Activated naive CD4-positive, alpha-beta T cell treated with anti-CD3 and anti-CD28 coated beads, Interleukin-2, amount 50 U/mL, for 16 hours (primary cell): ENCODE measurements around the gene RASSF8.

ENCODE experiments used
- DNase-seq: peaks from one replicate; pipeline ENCODE4 v3.0.0-alpha.2; 2020

RASSF8 gene

DNA sequence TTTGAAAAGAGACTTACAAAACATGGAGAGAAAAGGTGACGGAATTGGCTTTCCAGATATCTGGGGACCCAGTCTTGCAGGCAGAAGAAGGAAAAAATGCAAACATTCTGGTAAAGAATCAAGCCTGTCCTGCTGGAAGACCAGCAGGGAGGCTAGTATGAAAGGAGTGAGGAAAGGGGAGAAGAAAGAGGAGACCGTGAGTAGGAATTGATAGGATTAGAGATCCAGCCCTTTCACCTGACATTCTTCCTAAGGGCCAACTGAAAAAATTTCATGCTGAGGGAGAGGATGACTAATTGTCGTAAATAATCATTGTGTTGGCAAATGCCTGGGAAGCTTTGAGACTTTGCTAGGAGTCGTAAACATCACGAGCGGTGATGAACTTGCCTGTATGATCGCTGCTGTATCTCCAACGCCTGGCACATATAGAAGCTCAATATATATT is 154.2 kb downstream of the RASSF8 start:
- no peak for DNase-seq

DNA sequence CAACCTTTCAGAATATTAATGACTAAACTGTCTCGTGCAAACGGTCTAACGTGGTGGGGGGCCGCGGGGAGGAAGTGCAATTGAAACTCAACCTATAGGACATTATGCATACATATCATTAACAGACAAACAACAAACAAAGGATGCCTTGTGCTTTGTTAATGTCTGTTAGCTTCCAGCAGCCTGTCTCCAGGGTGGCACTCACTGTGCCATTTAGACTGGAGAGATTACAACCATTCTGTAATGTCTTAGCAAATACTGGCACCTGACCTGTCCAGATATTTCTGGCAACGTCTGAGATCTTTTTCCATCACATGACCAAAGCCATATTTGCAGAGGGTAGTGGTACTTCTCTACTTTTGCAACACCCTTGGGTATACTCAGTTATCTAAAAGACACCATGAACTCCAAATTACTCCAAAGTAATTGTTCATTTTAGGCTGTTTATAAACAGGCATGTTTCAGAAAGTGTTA is 154.7 kb downstream of the RASSF8 start:
- no peak for DNase-seq

DNA sequence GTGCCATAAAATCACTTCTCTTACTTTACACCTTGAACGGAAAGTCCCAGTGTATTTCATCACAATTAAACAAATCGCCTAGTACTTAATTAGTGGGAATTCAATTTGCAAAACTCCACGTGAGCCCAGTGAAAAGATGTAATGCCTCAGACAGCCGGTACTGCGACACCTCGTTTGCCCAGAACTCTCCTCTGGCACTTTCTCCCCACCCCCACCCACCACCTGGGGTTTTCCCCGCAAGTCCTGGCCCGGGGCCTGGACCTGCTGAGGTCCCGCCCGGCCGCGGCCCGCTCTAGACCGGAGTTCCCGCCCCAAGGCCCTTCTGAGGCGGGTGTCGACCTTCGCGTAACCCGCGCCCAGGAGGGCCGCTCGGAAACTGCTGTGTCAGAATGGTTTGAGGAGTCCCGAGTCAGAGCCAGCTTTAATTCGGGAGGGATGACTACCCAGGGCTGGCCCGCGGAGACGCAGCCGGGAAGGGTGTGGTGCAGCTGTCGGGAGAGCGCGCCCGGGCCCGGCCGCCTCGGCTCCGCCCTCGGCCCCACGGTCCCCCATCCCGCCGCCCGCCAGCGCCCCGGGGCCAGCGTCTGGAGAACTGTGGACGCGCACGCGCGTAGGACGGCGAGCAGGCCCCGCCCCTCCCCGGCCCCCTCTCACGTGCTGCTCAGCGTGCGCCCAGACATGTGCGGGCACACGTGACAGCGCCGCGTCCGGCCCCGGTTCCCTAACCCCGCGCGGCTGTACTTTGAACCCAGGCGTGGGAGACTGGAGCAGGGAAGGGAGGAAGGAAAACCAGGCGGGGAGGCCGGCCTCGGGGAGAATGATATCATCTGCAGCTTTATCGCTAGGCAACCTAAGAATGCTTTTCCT is 155.6 kb downstream of the RASSF8 start:
- peak; percentile 82 for DNase-seq

DNA sequence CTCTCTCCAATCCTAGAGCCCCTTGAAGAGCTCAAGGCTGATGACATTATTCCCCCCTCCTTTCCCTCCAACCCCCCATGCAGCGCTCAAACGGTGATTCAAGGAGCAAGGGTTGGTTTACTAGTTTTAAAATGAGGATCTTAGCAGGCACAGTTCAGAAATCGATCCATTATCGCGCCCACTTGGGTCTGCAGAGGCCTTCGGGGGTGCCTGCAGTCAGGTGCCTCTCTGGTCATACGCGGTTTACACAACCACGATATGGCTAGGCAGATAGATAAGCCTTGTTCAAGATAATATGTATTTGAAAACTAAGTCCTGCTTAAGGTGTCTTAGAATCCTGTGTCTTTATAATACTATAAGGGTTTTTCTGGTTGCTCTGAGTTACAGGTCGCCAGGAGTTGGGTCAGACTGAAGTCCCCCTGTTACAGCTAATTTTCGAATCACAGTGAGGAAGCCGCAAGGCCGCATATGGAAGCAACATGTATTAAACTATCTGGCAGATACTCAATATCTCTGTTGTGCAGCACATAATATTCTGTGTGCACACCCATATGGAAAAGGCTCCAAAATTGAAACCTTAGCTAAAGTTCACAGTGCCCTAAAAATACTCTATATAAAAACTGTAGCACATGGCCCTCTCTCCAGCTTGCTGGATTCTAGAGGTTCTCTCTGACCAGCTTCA is 156.4 kb downstream of the RASSF8 start:
- DNase-seq: no peak

DNA sequence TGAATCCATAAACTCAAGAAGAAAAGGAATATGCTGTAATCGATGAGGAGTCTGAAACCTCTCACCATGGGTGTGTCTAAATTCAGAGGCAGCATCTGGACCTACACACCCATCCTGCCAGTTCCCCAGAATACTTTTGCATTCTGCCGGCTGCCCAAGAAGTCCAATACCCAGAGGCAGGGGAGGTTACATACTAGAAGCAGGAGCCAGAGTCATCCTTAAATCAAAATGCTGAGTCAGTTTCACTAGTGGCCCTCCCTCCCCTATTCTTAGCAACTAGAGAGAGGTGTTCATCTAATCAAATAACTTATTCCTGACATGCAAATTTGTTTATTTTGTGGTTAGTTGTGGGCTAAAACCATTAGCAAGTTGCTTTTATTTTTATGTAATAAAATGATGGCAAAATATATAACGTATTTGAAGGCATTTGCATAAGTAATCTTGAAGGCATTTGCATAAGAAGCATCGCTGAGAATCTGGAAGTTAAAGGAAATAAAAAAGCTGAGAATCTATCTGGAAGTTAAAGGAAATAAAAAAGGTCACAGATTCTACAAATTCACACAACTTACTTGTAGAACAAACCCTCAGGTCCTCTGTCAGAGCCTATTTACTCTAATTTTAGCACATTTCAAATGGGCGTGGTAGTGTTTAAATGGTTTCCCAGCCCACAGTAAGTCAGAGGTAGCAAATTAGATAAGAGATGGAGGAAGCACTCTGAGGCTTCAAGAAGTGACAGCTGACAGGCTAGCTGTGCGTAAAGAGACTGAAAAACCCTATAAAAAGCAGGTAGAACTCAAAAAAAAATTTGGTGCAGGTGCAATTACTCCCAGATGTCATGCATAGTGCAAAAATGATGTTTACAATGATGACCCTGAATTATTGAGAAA is 158.6 kb downstream of the RASSF8 start:
- DNase-seq: no peak

DNA sequence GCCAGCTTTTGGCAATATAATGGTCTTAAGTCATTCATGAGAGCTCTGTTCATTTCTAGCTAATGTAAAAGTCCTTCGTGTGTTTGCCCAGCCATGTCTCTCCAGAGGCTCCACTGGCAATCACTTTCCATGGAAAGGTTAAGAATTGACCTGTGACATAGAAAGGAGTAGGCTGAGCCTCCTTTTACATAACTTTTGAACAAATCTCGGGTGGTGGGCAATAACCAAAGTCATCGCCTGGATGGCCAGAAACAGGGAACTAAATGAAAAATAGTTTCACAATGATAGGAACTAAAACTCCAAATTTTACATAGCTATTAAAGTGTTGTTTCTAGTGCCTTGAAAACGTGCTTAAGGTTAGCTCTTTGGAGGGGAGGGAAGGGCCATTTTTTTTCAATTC is 159.8 kb downstream of the RASSF8 start:
- DNase-seq: no peak

DNA sequence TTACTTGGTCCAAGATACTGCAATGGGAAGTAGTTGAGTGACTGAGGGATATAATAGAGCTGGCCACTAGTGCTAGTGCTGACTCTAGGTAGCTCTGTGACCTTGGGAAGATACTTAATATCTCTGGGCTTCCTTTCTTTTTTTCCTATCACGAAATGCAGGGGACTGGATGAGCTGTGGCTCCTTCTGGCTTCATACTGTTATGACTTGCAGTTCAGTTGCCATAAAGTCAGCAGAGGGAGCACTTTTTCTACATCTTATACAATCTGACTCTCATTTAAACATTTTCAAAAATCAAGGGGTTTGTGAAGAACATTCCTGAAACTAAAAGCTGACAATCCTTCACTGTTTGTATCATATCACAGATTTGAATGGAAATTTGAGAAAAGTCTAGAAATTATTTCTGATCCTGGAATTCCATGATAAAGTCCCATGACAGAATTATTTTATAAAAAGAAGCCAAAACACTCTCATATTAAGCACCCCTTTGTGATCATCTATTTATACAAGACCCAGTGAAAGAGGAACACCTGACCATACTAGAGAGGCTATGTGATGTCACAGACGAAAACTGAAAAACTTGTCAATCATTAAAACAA is 161.0 kb downstream of the RASSF8 start:
- DNase-seq: no peak

DNA sequence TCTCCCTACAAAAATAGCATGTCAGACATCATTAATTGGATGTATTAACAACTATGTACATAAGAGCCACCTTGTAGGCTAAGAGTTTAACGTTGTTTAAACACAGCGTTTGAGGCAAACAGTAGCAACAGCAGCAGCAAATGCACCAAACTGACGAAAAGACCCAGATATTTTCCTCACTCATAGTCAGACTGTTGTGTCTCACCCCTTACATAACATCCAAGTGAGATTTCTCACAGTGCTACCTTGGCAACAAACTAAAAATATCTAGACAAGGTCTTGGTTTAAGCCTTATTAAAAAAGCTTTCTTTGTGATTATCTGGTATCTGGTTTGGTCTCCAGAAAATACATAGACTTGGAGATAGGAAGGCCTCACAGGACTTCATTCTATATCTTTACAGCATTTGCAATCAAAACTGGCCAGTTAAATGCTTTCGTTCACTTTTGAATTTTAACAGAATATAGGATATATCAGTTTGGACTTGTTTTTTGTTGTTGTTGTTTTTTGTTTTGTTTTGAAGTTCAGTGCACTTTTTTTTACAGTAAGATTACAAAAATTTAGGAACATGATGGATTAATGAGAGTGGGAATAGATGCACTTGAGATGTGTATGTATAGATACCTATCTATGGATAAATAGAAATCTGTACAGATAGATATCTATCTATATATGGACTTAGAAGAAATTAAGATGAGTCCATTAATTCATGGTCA is 162.2 kb downstream of the RASSF8 start:
- DNase-seq: no peak

DNA sequence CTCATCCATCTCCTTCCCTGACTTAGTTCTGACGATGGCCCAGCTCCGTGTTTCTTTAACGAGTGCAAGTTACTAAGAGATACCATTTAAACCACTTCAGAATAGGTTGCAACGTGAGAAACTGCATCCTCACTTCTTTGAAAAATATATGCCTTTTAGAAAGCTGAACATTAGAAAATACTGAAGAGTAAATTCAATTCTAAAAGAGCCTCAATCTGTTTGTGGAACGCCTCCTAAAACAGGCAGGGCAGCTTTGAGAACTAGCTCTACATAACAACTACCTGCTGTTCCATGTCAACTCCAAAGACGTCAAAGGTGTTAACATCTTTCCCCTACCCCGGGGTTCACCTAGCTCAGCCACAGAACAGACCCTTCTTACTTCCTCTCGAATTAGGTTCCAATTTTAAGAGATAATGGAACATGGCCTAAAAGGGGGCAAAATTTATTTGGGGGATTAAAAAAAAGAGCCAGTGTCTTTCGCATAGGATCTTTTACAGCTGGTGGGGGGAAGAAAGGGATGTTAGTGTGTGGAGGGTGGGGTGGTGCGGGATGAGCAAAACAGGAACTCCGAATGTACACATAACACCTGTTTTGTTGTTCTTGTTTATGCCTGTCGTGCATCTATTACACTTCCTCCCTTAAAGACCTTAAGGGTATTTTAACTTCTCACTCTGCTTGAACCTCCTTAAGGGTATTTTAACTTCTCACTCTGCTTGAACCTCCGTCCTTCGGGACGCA is 163.0 kb downstream of the RASSF8 start:
- no peak for DNase-seq

DNA sequence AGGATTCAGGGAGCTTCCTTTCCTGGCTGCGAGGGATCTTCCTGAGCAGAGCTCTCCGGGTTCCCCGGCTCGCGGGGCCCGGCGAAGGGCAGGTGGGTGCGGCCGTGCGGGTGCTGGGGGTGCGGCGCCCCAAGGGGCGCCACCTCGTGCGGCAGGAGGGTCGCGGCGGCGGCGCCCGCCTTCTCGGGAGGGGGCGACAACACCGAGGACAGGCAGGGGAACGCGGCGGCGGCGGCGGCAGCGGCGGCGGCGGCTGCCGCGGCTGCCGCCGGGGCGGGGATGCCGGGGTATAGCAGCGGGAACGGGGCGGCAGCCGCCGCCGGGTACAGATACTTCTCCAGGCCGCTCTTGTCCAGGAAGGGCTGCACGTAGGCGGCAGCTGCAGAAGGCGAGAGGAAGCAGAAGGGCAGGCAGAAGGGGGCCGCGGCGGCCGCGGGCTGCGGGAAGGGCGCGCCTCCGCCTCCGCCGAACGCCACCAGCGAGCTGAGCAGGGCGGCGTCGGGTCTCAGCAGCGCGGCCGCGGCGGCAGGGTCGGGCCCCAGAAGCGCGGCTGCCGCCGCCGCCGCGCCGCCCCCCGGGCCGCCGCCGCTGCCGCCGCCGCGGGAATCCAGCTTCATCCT is 163.7 kb downstream of the RASSF8 start:
- peak; percentile 28 for DNase-seq

DNA sequence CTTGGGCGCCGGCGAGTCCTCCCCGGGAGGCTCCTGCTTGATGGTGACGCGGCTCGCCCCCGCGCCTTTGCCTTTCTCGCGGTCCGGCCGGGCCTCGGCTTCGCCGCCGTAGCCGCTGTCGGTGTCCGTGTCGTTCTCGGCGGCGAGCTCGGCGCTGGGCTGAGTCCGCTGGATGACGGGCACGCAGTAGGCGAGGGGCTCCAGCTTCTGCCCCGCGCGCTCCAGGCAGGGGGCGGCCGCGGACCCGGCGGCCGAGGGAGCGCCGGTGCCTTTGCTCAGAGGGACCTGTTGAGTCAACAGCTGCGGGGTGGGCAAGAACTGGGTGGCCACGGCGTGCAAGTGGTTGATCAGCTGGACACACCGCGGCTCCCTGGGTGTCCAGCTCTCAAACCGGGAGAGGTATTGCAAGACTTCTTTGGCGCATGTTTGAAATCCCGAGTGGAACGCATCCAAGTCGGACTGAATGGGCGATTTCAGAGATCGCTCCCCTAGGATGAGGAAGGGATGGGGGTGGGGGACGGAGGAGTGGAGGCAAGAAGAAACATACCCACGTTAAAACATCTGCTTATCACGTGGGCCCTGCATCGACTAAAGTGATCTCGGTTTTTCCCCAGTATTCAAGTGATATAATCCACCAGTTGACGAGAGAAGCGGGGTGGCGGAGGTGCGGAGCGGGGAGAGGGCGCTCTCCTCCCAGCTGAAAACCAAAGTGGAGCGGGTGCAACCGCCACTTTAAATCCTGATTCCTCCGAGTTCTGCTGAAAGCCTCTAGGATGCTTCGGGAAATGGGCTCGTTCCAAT is 164.4 kb downstream of the RASSF8 start:
- peak; percentile 28 for DNase-seq

DNA sequence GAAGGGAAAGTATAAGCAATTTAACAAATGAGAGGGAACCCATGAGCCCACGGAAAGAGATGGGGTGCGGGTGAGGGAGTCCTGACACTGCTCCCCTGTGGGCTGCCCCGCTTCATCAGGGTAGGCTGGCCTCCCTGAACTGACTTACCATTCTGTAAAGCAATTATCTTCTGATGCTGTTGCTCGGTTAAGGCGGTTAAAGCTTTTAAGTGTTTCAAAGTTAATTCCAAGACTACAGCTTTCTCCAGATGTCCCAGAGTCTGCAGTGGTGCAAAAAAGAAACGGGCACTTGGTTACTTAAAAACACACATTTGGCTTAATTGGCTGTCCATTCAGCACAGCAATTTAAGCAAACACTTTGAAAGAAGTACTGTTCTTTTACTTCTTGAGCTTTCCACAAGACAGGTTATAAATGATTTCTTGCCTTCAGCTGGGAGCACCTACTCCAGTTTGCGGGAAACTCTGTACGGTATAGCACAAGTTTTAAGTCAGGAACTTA is 165.0 kb downstream of the RASSF8 start:
- DNase-seq: no peak

DNA sequence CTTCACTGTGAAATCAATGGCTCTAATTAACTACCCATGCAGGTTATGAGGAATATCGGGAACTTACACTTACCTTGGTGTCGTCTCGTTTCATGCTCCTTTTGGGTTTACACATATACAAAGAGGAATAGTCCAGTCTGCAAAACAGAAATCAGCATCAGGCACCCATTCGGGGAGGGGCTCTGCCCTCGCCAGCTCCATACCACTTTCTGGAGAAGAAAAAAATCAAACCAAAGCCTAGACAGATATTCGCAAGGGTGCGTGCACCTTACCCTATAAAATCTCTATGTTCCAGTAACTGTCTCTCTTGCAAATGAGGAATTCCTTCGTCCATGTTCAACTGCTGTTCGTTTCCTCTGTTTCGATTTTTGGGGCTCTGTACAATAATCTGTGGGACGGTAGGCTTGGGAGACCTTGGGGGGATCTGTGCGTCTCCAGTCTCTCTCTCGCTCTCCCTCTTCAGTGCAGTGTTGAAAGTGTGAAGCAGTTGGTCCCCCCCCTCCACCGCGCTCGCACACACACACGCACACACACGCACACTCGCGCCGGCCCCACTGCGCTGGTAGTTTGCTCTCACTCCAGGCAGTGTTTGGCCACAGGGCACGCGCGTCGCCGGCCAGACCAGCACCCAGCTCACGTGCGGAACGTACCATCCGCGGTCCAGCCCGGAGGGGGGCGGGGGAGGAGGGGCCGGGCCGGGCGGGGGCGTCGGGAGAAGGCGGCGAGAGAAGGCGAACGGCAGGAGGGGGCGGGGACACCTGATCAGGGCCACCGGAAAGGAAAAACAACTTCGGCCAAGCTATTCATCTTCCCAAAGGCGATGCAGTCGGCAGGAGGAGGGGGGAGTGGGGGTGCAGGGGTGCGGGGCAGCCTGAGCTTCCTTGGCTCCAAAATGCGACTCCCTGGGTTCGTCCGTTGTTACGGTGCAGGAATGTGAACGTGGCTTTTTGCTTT is 166.2 kb downstream of the RASSF8 start, which contains the start of gene BHLHE41:
Gene BHLHE41, minus strand, starts transcription at position 592 of the 954 bp plus-strand sequence. Its CDS starts 258 bp downstream, at position 334.
- DNase-seq: peak; percentile 26

DNA sequence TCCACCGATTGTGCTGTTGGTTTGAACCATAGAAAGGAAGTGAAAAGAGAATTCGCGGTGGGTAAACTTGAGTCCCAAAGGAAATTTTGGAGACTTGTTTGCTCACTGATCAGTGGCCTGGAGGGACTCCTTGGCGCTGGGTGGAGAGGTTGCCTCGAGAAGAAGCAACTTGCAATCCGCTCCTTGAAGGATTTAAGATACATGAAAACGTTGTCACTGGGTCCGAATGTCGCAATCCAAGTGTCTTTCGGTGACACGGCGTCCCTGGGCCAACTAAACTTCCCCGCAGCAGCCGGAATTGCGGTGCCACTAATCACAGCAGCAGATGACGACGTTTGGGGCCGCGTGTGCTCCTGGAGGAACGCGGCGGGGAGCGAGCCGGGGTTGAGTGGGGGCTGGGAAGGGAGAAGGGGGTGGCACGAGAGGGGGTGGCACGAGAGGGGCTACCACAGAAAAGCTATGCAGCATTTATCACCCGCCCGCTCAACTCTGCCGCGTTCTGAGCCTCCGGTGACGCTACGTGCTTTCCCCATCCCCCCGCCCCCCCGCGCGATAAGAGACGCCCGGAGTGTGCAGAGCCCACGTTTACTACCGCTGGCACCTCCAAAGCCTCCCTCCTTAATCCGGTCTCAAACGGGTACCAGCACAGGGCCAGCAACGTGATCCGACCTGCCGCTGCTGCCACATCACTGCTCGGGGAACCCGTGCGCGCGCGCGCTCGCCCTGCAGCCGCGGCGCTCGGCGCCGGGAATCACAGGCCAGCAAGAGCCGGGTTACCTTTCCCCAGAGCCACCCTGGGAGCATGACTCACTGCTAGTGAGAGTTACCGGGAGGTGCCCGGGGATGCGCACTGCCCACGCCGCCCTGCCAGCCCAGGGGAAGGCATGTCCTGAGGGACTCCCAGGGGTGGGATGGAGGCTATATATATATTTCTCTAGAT is 167.2 kb downstream of the RASSF8 start:
- peak; percentile 35 for DNase-seq

DNA sequence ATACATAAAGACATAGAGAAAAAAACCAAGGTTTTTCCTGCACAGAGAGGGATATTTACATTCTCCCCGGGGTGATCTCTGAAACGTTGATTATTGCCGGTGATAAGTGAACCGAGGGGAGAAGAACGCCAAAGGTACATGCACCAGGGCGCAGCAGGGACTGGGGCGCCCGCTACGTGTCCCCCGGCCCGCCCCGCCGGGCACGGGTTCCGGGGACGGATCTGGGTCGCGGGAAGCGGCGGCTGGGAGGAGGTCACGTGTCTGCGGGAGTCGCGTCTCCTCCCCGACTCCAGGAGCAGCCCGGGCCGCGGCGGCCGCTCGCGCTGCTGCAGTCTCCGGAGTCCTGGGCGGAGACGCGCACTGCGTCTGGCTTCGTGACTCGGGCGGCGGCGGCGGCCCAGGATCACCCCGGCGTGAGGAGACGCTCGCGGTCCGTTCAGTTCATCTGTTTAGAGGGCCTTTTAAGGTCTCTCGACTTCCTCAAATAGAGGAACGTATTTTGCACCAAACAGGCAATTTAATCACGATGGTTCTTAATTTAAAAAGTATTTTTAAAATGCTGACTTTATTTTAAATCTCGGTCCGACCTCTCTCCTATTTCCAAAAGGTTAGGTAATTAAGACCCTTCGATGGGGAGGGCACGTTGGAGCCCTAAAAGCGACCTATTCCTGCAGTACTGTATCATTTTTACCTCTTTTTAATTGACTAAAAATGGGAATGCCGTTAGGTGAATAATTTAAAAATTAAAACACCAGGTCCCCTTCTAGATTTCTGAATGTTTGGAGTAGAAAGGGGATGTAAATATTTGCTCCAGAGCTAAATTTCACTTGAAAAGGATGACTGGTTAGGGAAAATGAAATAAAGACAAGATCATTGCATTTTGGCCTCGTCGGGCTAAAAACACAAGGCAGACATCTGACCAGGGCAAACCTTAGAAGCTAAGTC is 168.1 kb downstream of the RASSF8 start:
- DNase-seq: peak; percentile 40

DNA sequence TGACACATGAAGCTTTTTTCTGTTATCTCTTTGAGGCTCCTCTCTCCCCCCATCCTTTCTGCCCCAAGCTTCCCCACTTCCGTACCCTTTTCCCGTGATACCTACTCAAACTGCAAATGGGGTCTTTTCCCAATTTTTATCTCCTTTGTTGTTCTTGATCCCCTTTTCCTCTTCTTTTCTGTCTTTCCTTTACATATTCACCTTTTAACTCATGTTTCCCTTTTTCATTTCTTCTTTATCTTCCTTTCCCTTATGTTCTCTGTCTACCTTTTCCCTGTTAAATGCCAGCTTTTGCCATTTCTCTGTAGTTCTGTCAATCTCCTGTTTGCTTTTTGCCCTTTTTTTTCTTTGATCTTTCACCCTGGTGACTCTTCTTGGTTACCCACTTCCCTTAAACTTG is 168.9 kb downstream of the RASSF8 start:
- no peak for DNase-seq
